Vagina (tissue), 2 donors: ENCODE results near the gene PCAT7. TPM values are rescaled to one million over a fixed set of nuclear protein-coding genes. Genes with fewer than 3 reads are reported as not detected.

ENCODE experiments used
- DNase-seq, 2 donors: peaks; one replicate each; pipeline ENCODE4 v3.0.0-alpha.2; 2017; ENCODE audit errors: extremely low spot score in 2 of 2
- H3K27ac ChIP-seq: fragments of 200-600 bp; sonication (generic); one replicate; pipeline ENCODE4 v1.5.1; 2019
- H3K27me3 ChIP-seq: fragments of 200-600 bp; sonication (generic); one replicate; pipeline ENCODE4 v1.5.1; 2019
- H3K36me3 ChIP-seq, 2 donors: fragments of 200-600 bp; sonication (generic); one replicate each; pipeline ENCODE4 v1.5.1; 2017 to 2019
- H3K4me1 ChIP-seq: fragments of 200-600 bp; sonication (generic); one replicate; pipeline ENCODE4 v1.5.1; 2019
- H3K4me3 ChIP-seq, 2 donors: fragments of 200-600 bp; sonication (generic); 1 replicate in 1 of 2; 2 replicates in 1 of 2; pipeline ENCODE4 v1.5.1; 2016 to 2019
- H3K9me3 ChIP-seq: fragments of 200-600 bp; sonication (generic); one replicate; pipeline ENCODE4 v1.5.1; 2019
- CTCF ChIP-seq, 3 experiments: fragments of 450-650 bp in 2 of 3; fragments of 200-600 bp in 1 of 3; sonication (generic) in 1 of 3; IDR thresholded peaks; one replicate each; pipeline ENCODE4 v1.5.1; 2017 to 2019; ENCODE audit warnings: antibody characterized with exemption in 3 of 3, mild to moderate bottlenecking in 2 of 3, moderate library complexity in 2 of 3
- POLR2A ChIP-seq, 2 donors: fragments of 450-650 bp; IDR thresholded peaks; one replicate each; pipeline ENCODE4 v1.6.1; 2017; ENCODE audit warnings: antibody characterized with exemption in 2 of 2, mild to moderate bottlenecking in 2 of 2, moderate library complexity in 2 of 2
- POLR2AphosphoS5 ChIP-seq, 2 donors: sonication (generic); formaldehyde crosslinking; IDR thresholded peaks; one replicate each; pipeline ENCODE4 v1.9.0; 2017; ENCODE audit warnings: antibody characterized with exemption in 2 of 2, mild to moderate bottlenecking in 2 of 2, low read depth in 1 of 2; ENCODE audit not compliant: insufficient read depth in 1 of 2
- intact Hi-C: fragments of 100-400 bp; cut with DNase I; formaldehyde crosslinking; loops from one replicate; pipeline ENCODE4 v1.15.1; 2023
- total RNA-seq: library from RNA; depleted of rRNA; stranded (reverse); fragments of >200 nt; gene quantifications from one replicate; pipeline ENCODE4 v1.2.3, GENCODE V29; 2016

The PCAT7 gene
- total RNA-seq, 1 donor from 2014 or later, result not detected

GRCh38 chr9:94514722-94515121 is 40.2 kb upstream of the PCAT7 start:
- no peaks in the 10 kb centered on the region for H3K36me3 ChIP-seq
- H3K27me3 ChIP-seq, result no peaks in the 10 kb centered on the region
- H3K4me3 ChIP-seq, result no peak overlapping the region
- no peaks in the 10 kb centered on the region for H3K9me3 ChIP-seq
- no peak overlapping the region for H3K27ac ChIP-seq
- no peaks in the 10 kb centered on the region for H3K4me1 ChIP-seq
- no peak for TF ChIP-seq CTCF (IDR thresholded peaks at IDR 0.05)
- no peak for TF ChIP-seq POLR2A (IDR thresholded peaks at IDR 0.05)
- no peak for TF ChIP-seq POLR2AphosphoS5 (IDR thresholded peaks at IDR 0.05; ENCODE audit: insufficient read depth in 1 of 2, low read depth in 1 of 2)
- DNase-seq, result no peak
- intact Hi-C loops, result no loop called here

GRCh38 chr9:94517254-94517653 is 37.6 kb upstream of the PCAT7 start:
- intact Hi-C loops, result no loop called here
- DNase-seq, result no peak
- Histone ChIP-seq H3K27ac (no peak overlapping the region), H3K4me1 (no peaks in the 10 kb centered on the region), H3K4me3 (no peak overlapping the region), H3K9me3 (no peaks in the 10 kb centered on the region), H3K36me3 (no peaks in the 10 kb centered on the region), H3K27me3 (no peaks in the 10 kb centered on the region)
- TF ChIP-seq POLR2AphosphoS5 (IDR thresholded peaks at IDR 0.05; ENCODE audit: insufficient read depth in 1 of 2, low read depth in 1 of 2) (no peak), CTCF (IDR thresholded peaks at IDR 0.05) (no peak), POLR2A (IDR thresholded peaks at IDR 0.05) (no peak)

- Histone ChIP-seq H3K4me1 (no peaks in the 10 kb centered on the region), H3K27ac (no peak overlapping the region), H3K27me3 (no peaks in the 10 kb centered on the region), H3K36me3 (no peaks in the 10 kb centered on the region), H3K9me3 (no peaks in the 10 kb centered on the region), H3K4me3 (no peak overlapping the region)
- TF ChIP-seq POLR2A (IDR thresholded peaks at IDR 0.05), result no peak
- TF ChIP-seq CTCF (IDR thresholded peaks at IDR 0.05), result no peak
- no peak for TF ChIP-seq POLR2AphosphoS5 (IDR thresholded peaks at IDR 0.05; ENCODE audit: insufficient read depth in 1 of 2, low read depth in 1 of 2)
- no peak for DNase-seq
- intact Hi-C loops, result no loop called here
Measured at GRCh38 chr9:94525396-94526035, 29.4 kb upstream of the PCAT7 start.

GRCh38 chr9:94526271-94526670 is 28.6 kb upstream of the PCAT7 start:
- DNase-seq, result no peak
- TF ChIP-seq POLR2A (IDR thresholded peaks at IDR 0.05), result no peak
- no peak for TF ChIP-seq POLR2AphosphoS5 (IDR thresholded peaks at IDR 0.05; ENCODE audit: insufficient read depth in 1 of 2, low read depth in 1 of 2)
- TF ChIP-seq CTCF (IDR thresholded peaks at IDR 0.05), result no peak
- Histone ChIP-seq H3K4me1 (no peaks in the 10 kb centered on the region), H3K27me3 (no peaks in the 10 kb centered on the region), H3K4me3 (no peak overlapping the region), H3K36me3 (no peaks in the 10 kb centered on the region), H3K27ac (no peak overlapping the region), H3K9me3 (no peaks in the 10 kb centered on the region)
- intact Hi-C loops, result no loop called here

GRCh38 chr9:94526951-94527350 is 27.9 kb upstream of the PCAT7 start:
- Histone ChIP-seq H3K4me1 (no peaks in the 10 kb centered on the region), H3K27me3 (no peaks in the 10 kb centered on the region), H3K36me3 (no peaks in the 10 kb centered on the region), H3K9me3 (no peaks in the 10 kb centered on the region), H3K27ac (no peak overlapping the region), H3K4me3 (no peak overlapping the region)
- TF ChIP-seq CTCF (IDR thresholded peaks at IDR 0.05) (no peak), POLR2A (IDR thresholded peaks at IDR 0.05) (no peak)
- DNase-seq, result no peak
- intact Hi-C loops, result no loop called here
